Thoracic aorta (tissue), 2 donors: ENCODE measurements around the gene ELF5. TPM values are rescaled to one million over a fixed set of nuclear protein-coding genes. Genes with fewer than 3 reads are reported as not detected.

Source experiments
- ATAC-seq: fragments of 150-250 bp; one replicate; pipeline ENCODE4 v1.8.0; 2017; ENCODE audit warnings: low read depth; ENCODE audit not compliant: insufficient number of reproducible peaks, low FRiP score
- DNase-seq: peaks from one replicate; pipeline ENCODE4 v3.0.0-alpha.2; 2020; ENCODE audit warnings: low spot score
- H3K27ac ChIP-seq, 2 donors: fragments of 200-600 bp; sonication (generic); 1 replicate in 1 of 2; 2 replicates in 1 of 2; pipeline ENCODE4 v1.5.1; 2016; ENCODE audit warnings: mild to moderate bottlenecking in 2 of 2, moderate library complexity in 2 of 2
- H3K27me3 ChIP-seq: fragments of 200-600 bp; sonication (generic); replicated peaks from 2 replicates; pipeline ENCODE4 v1.6.0; 2016; ENCODE audit warnings: mild to moderate bottlenecking; ENCODE audit not compliant: insufficient read depth
- H3K36me3 ChIP-seq: fragments of 200-600 bp; sonication (generic); one replicate; pipeline ENCODE4 v1.5.1; 2016
- H3K4me1 ChIP-seq, 2 donors: fragments of 200-600 bp; sonication (generic); 1 replicate in 1 of 2; 2 replicates in 1 of 2; pipeline versions ENCODE4 v1.5.1 to v1.6.0; 2016; ENCODE audit warnings: low read depth in 2 of 2, mild to moderate bottlenecking in 1 of 2; ENCODE audit not compliant: control insufficient read depth in 1 of 2
- H3K4me3 ChIP-seq: fragments of 200-600 bp; sonication (generic); 2 replicates; pipeline ENCODE4 v1.5.1; 2016; ENCODE audit warnings: mild to moderate bottlenecking
- H3K9me3 ChIP-seq: fragments of 200-600 bp; sonication (generic); 2 replicates; pipeline ENCODE4 v1.5.1; 2016
- CTCF ChIP-seq: fragments of 200-600 bp; sonication (generic); IDR thresholded peaks from one replicate; pipeline ENCODE4 v1.5.1; 2019; ENCODE audit warnings: antibody characterized with exemption
- total RNA-seq, 2 donors: library from RNA; depleted of rRNA; stranded (reverse); fragments of >200 nt; gene quantifications; one replicate each; pipeline versions ENCODE4 v1.1.0 to v1.2.3, GENCODE V29; 2016

The ELF5 gene
- total RNA-seq, 2 donors from 2014 or later: not detected

GRCh38 chr11:34488855-34489557, 24.6 kb downstream of the ELF5 start:
- no peaks in the 10 kb centered on the region for H3K36me3 ChIP-seq
- no peak for DNase-seq
- no peak for ATAC-seq
- H3K9me3 ChIP-seq: no peaks in the 10 kb centered on the region
- TF ChIP-seq CTCF: no peak
- H3K27ac ChIP-seq: no peak overlapping the region
- no peak overlapping the region for H3K4me3 ChIP-seq
- H3K27me3 ChIP-seq: no peaks in the 10 kb centered on the region
- H3K4me1 ChIP-seq: no peaks in the 10 kb centered on the region

GRCh38 chr11:34487430-34487829, 26.2 kb downstream of the ELF5 start:
- DNase-seq (no peak), ATAC-seq (no peak)
- TF ChIP-seq CTCF: no peak
- H3K36me3 ChIP-seq: no peaks in the 10 kb centered on the region
- no peaks in the 10 kb centered on the region for H3K27me3 ChIP-seq
- no peaks in the 10 kb centered on the region for H3K9me3 ChIP-seq
- H3K27ac ChIP-seq: no peak overlapping the region
- H3K4me3 ChIP-seq: no peak overlapping the region
- H3K4me1 ChIP-seq: no peaks in the 10 kb centered on the region

- Histone ChIP-seq H3K4me1 (no peaks in the 10 kb centered on the region), H3K9me3 (no peaks in the 10 kb centered on the region), H3K4me3 (no peak overlapping the region), H3K27ac (no peak overlapping the region), H3K27me3 (no peaks in the 10 kb centered on the region), H3K36me3 (no peaks in the 10 kb centered on the region)
- ATAC-seq (no peak), DNase-seq (no peak)
- no peak for TF ChIP-seq CTCF
Measured at GRCh38 chr11:34483106-34483874, 30.3 kb downstream of the ELF5 start.

- Histone ChIP-seq H3K27ac (no peak overlapping the region), H3K36me3 (no peaks in the 10 kb centered on the region), H3K4me3 (no peak overlapping the region), H3K4me1 (no peaks in the 10 kb centered on the region), H3K9me3 (no peaks in the 10 kb centered on the region), H3K27me3 (no peaks in the 10 kb centered on the region)
- no peak for DNase-seq
- TF ChIP-seq CTCF: no peak
- ATAC-seq: no peak
Measured at GRCh38 chr11:34481307-34481706, 32.3 kb downstream of the ELF5 start.

GRCh38 chr11:34480314-34480713, 33.3 kb downstream of the ELF5 start:
- Histone ChIP-seq H3K4me1 (no peaks in the 10 kb centered on the region), H3K27me3 (no peaks in the 10 kb centered on the region), H3K27ac (no peak overlapping the region), H3K9me3 (no peaks in the 10 kb centered on the region), H3K36me3 (no peaks in the 10 kb centered on the region), H3K4me3 (no peak overlapping the region)
- ATAC-seq (no peak), DNase-seq (no peak)
- no peak for TF ChIP-seq CTCF
